Duodenal mucosa (tissue), 2 donors: ENCODE data around the gene RIMBP2.
"Not testable (repeated sequence)": the region's sequence is repeated elsewhere in the genome, so short reads cannot be mapped to it uniquely, and the experiment has no call there.

Experiments used
- H3K27ac ChIP-seq: one replicate; pipeline ENCODE4 v1.7.0; 2013; ENCODE audit warnings: low read depth, low read length
- H3K27me3 ChIP-seq, 2 donors: one replicate each; pipeline ENCODE4 v1.7.0; 2013; ENCODE audit warnings: low read length in 2 of 2, control low read depth in 1 of 2; ENCODE audit not compliant: insufficient read depth in 2 of 2, control insufficient read depth in 1 of 2
- H3K36me3 ChIP-seq, 2 donors: one replicate each; pipeline ENCODE4 v1.7.0; 2013; ENCODE audit warnings: low read length in 2 of 2, control low read depth in 1 of 2; ENCODE audit not compliant: insufficient read depth in 2 of 2, control insufficient read depth in 1 of 2
- H3K4me1 ChIP-seq, 2 donors: one replicate each; pipeline ENCODE4 v1.7.0; 2013; ENCODE audit warnings: low read length in 2 of 2, control low read depth in 1 of 2; ENCODE audit not compliant: insufficient read depth in 2 of 2, control insufficient read depth in 1 of 2
- H3K4me3 ChIP-seq, 2 donors: one replicate each; pipeline ENCODE4 v1.7.0; 2013; ENCODE audit warnings: low read length in 2 of 2, low read depth in 1 of 2
- H3K9ac ChIP-seq, 2 donors: one replicate each; pipeline ENCODE4 v1.7.0; 2013; ENCODE audit warnings: low read length in 2 of 2, low read depth in 1 of 2
- H3K9me3 ChIP-seq, 2 donors: one replicate each; pipeline ENCODE4 v1.7.0; 2013; ENCODE audit warnings: low read length in 2 of 2, control low read depth in 1 of 2; ENCODE audit not compliant: control insufficient read depth in 1 of 2

The RIMBP2 gene

DNA sequence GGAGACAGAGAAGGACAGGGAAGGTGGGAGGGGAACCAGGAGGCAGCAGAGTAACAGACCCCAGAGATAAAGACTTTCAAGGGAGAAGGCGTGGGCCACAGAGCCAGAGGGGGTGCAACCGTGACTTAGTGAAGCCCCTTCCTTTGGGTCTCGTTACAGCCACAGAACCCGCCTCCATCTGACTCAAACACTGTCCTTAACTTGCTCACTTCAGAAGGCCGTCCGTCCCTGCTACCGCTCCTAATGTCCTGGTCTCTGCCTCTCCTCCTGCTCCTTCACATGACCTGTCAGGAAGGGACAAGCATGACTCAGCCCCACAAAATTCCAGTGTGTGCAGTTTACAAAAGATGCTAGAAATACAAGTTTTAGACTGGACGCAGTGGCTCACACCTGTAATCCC lies 18.0 kb downstream of the RIMBP2 start:
- Histone ChIP-seq H3K36me3 (no peaks in the 10 kb centered on the region), H3K4me3 (no peak overlapping the region), H3K4me1 (no peaks in the 10 kb centered on the region), H3K27me3 (no peaks in the 10 kb centered on the region), H3K27ac (no peak overlapping the region), H3K9ac (no peak overlapping the region), H3K9me3 (no peaks in the 10 kb centered on the region)

GRCh38 chr12:130696379-130697100 lies 19.6 kb downstream of the RIMBP2 start:
- no peak overlapping the region for H3K4me3 ChIP-seq
- no peaks in the 10 kb centered on the region for H3K4me1 ChIP-seq
- no peaks in the 10 kb centered on the region for H3K36me3 ChIP-seq
- no peaks in the 10 kb centered on the region for H3K9me3 ChIP-seq
- H3K27me3 ChIP-seq: no peaks in the 10 kb centered on the region
- H3K9ac ChIP-seq: no peak overlapping the region
- no peak overlapping the region for H3K27ac ChIP-seq

DNA sequence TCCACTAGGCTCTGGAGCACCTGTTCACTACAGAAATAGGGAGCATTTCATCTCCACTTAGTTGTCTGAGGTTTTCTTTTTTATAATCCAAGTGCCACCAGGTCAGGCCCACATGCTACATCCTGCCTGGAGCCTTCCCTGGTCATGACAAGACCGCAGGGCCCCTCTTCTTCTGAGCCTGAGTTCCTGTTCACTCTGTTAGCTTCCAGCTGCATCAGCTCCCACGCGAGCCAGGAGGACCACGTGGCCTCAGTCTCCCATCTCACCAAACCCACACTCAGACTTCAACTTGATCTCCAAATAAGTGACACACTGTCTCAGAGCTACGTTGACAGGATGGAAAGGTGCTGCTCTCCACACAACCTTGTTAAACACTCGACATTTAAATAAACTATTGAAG lies 21.0 kb downstream of the RIMBP2 start:
- Histone ChIP-seq H3K4me3 (no peak overlapping the region), H3K9ac (no peak overlapping the region), H3K9me3 (no peaks in the 10 kb centered on the region), H3K27me3 (no peaks in the 10 kb centered on the region), H3K4me1 (no peaks in the 10 kb centered on the region), H3K27ac (no peak overlapping the region), H3K36me3 (no peaks in the 10 kb centered on the region)

- Histone ChIP-seq H3K36me3 (no peaks in the 10 kb centered on the region), H3K9me3 (no peaks in the 10 kb centered on the region), H3K4me3 (no peak overlapping the region), H3K27me3 (peaks cover 0 to 3% of the 10 kb centered on the region in 2 donors), H3K9ac (no peak overlapping the region), H3K27ac (no peak overlapping the region), H3K4me1 (no peaks in the 10 kb centered on the region)
These were observed 26.4 kb downstream of the RIMBP2 start for GRCh38 chr12:130689408-130690405.

- not testable (repeated sequence) for H3K4me3 ChIP-seq, H3K27ac ChIP-seq, H3K9me3 ChIP-seq, H3K9ac ChIP-seq, H3K4me1 ChIP-seq, H3K27me3 ChIP-seq, H3K36me3 ChIP-seq
These were observed 27.1 kb downstream of the RIMBP2 start for GRCh38 chr12:130688999-130689398.

- Histone ChIP-seq H3K9ac (no peak overlapping the region), H3K36me3 (no peaks in the 10 kb centered on the region), H3K27me3 (peaks cover 0 to 3% of the 10 kb centered on the region in 2 donors), H3K4me1 (no peaks in the 10 kb centered on the region), H3K27ac (no peak overlapping the region), H3K4me3 (no peak overlapping the region), H3K9me3 (no peaks in the 10 kb centered on the region)
These were observed 28.0 kb downstream of the RIMBP2 start for GRCh38 chr12:130687796-130688778.

GRCh38 chr12:130687190-130687589 lies 28.9 kb downstream of the RIMBP2 start:
- H3K27ac ChIP-seq: no peak overlapping the region
- no peaks in the 10 kb centered on the region for H3K9me3 ChIP-seq
- H3K36me3 ChIP-seq: no peaks in the 10 kb centered on the region
- H3K4me3 ChIP-seq: no peak overlapping the region
- no peaks in the 10 kb centered on the region for H3K4me1 ChIP-seq
- no peak overlapping the region for H3K9ac ChIP-seq
- H3K27me3 ChIP-seq: peaks cover 0 to 3% of the 10 kb centered on the region in 2 donors

GRCh38 chr12:130686511-130686991 lies 29.5 kb downstream of the RIMBP2 start:
- Histone ChIP-seq H3K36me3 (no peaks in the 10 kb centered on the region), H3K9ac (no peak overlapping the region), H3K9me3 (no peaks in the 10 kb centered on the region), H3K4me1 (no peaks in the 10 kb centered on the region), H3K4me3 (no peak overlapping the region), H3K27me3 (peaks cover 0 to 3% of the 10 kb centered on the region in 2 donors), H3K27ac (no peak overlapping the region)

DNA sequence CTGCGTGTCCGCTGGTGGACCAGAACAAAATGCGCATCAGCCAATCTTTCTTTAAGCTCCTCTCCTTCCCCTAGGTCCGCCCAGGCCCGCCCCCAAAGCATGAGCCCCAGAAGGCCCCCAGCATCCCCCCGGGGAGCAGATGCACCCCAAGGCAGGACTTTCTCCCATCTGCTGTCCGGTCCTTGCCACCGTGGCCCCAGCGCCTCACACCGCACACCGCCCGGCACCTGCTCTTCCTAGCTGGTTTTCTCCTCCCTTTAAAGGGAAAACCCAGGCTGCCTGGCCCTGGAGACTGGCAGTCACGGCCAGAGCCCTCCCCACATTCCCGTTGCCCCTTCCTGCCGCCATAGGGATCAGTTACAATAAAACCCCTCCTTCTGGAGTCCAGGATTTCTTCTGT lies 30.2 kb downstream of the RIMBP2 start:
- H3K9ac ChIP-seq: no peak overlapping the region
- H3K27me3 ChIP-seq: peaks cover 0 to 3% of the 10 kb centered on the region in 2 donors

More for the DNA sequence above, 30.2 kb downstream of the RIMBP2 start:
- Histone ChIP-seq H3K4me1 (no peaks in the 10 kb centered on the region), H3K27ac (no peak overlapping the region), H3K4me3 (no peak overlapping the region), H3K9me3 (no peaks in the 10 kb centered on the region), H3K36me3 (no peaks in the 10 kb centered on the region)
